OCI-LY7 (cell line): Measurements from ENCODE around the gene IL1A. TPM values are rescaled to one million over a fixed set of nuclear protein-coding genes. Genes with fewer than 3 reads are reported as not detected.

Experiments used
- BruUV-seq: library from RNA; stranded (reverse); fragments of 400-500 nt; replicated peaks from 2 replicates; lab custom pipeline; 2021; lab: Mats Ljungman, UMichigan
- CTCF ChIA-PET: fragments of 300-600 bp; sonication (Branson Sonifier 250); formaldehyde crosslinking; loops from one replicate; lab custom pipeline; 2022; ENCODE audit warnings: antibody characterized with exemption; ENCODE audit not compliant: unreplicated experiment; lab: Charles Lee
- POLR2A ChIA-PET: fragments of 300-600 bp; sonication (Branson Sonifier 250); formaldehyde crosslinking; loops from one replicate; lab custom pipeline; 2022; ENCODE audit warnings: antibody characterized with exemption; lab: Charles Lee
- DNase-seq: peaks from one replicate; pipeline ENCODE4 v3.0.0-alpha.2; 2015; ENCODE audit warnings: low spot score
- H2AFZ ChIP-seq: fragments of 200-600 bp; sonication (generic), shearing (Covaris generic); 2 replicates; pipeline ENCODE4 v1.6.1; 2014; ENCODE audit warnings: mild to moderate bottlenecking, antibody characterized with exemption, low read length, moderate library complexity
- H3K27ac ChIP-seq: fragments of 200-600 bp; sonication (generic); 2 replicates; pipeline ENCODE4 v1.5.1; 2014; ENCODE audit warnings: mixed run types, low read depth, mild to moderate bottlenecking, moderate library complexity, low read length, inconsistent platforms; ENCODE audit not compliant: poor library complexity, severe bottlenecking
- H3K36me3 ChIP-seq: fragments of 200-600 bp; sonication (generic); 2 replicates; pipeline ENCODE4 v1.6.1; 2014; ENCODE audit warnings: mild to moderate bottlenecking, antibody characterized with exemption, low read length, moderate library complexity, mixed read lengths; ENCODE audit not compliant: insufficient read depth
- H3K4me1 ChIP-seq: fragments of 200-600 bp; sonication (generic); 2 replicates; pipeline ENCODE4 v1.5.1; 2014; ENCODE audit warnings: mild to moderate bottlenecking, low read length; ENCODE audit not compliant: insufficient read depth, poor library complexity, severe bottlenecking
- H3K4me2 ChIP-seq: fragments of 200-600 bp; sonication (generic); 2 replicates; pipeline ENCODE4 v1.6.1; 2014; ENCODE audit warnings: mild to moderate bottlenecking, low read length
- H3K4me3 ChIP-seq: fragments of 200-600 bp; sonication (generic); 2 replicates; pipeline ENCODE4 v1.5.1; 2014; ENCODE audit warnings: mild to moderate bottlenecking, low read depth, low read length; ENCODE audit not compliant: poor library complexity, severe bottlenecking
- H3K79me2 ChIP-seq: fragments of 200-600 bp; sonication (generic); 2 replicates; pipeline ENCODE4 v1.6.1; 2016; ENCODE audit warnings: low read depth, mild to moderate bottlenecking, low read length, moderate library complexity, mixed read lengths; ENCODE audit not compliant: insufficient read depth
- H3K9me2 ChIP-seq: fragments of 200-600 bp; sonication (generic); 2 replicates; pipeline ENCODE4 v1.6.1; 2016; ENCODE audit warnings: mild to moderate bottlenecking, low read length, mixed read lengths; ENCODE audit not compliant: insufficient read depth
- H3K9me3 ChIP-seq: fragments of 200-600 bp; sonication (generic); 2 replicates; pipeline ENCODE4 v1.6.1; 2014; ENCODE audit warnings: mild to moderate bottlenecking, mixed run types, low read length, mixed read lengths
- H4K20me1 ChIP-seq: fragments of 200-600 bp; sonication (generic); 2 replicates; pipeline ENCODE4 v1.6.1; 2014; ENCODE audit warnings: mild to moderate bottlenecking, antibody characterized with exemption, low read length, moderate library complexity, mixed read lengths; ENCODE audit not compliant: insufficient read depth
- CTCF ChIP-seq: fragments of 200-600 bp; sonication (generic); conservative IDR thresholded peaks from 2 replicates; pipeline ENCODE4 v1.5.1; 2014; ENCODE audit warnings: mild to moderate bottlenecking, antibody characterized with exemption, low read length, moderate library complexity, mixed read lengths
- EZH2phosphoT487 ChIP-seq: fragments of 200-600 bp; sonication (generic); IDR thresholded peaks from 2 replicates; pipeline ENCODE4 v1.6.1; 2018; ENCODE audit warnings: low read depth, borderline replicate concordance, mild to moderate bottlenecking, mixed run types, antibody characterized with exemption, low read length, moderate library complexity, mixed read lengths
- intact Hi-C: fragments of 100-400 bp; cut with micrococcal nuclease; formaldehyde crosslinking; loops from one replicate; pipeline ENCODE4 v1.10.0; 2022; ENCODE audit not compliant: unreplicated experiment
- total RNA-seq, 2 experiments: library from RNA; depleted of rRNA in 1 of 2; stranded (reverse); fragments of >200 nt in 1 of 2; shearing (Covaris generic) in 1 of 2; gene quantifications; 2 replicates each; pipeline ENCODE4 v1.2.3, GENCODE V29; 2014 to 2022

IL1A gene
- total RNA-seq, 2 experiments from 2014 or later, result not detected

GRCh38 chr2:112792419-112792818 is 8.1 kb upstream of the IL1A start:
- Histone ChIP-seq H4K20me1 (no peaks in the 10 kb centered on the region), H3K4me1 (peaks cover 14% of the 10 kb centered on the region), H3K9me3 (no peaks in the 10 kb centered on the region), H3K4me3 (no peak overlapping the region), H3K9me2 (no peaks in the 10 kb centered on the region), H3K36me3 (no peaks in the 10 kb centered on the region), H3K4me2 (no peak overlapping the region), H2AFZ (no peak overlapping the region), H3K79me2 (no peaks in the 10 kb centered on the region), H3K27ac (no peak overlapping the region)
- ChIA-PET CTCF (no interaction called here), POLR2A (no interaction called here)
- BruUV-seq, result no TSS peak
- no peak for DNase-seq
- intact Hi-C loops, result no loop called here
- TF ChIP-seq EZH2phosphoT487 (no peak), CTCF (no peak)

- no peak for DNase-seq
- TF ChIP-seq CTCF (no peak), EZH2phosphoT487 (no peak)
- Histone ChIP-seq H3K4me3 (no peak overlapping the region), H3K79me2 (no peaks in the 10 kb centered on the region), H3K36me3 (no peaks in the 10 kb centered on the region), H2AFZ (no peak overlapping the region), H4K20me1 (no peaks in the 10 kb centered on the region), H3K9me2 (no peaks in the 10 kb centered on the region), H3K4me2 (no peak overlapping the region), H3K27ac (no peak overlapping the region), H3K4me1 (peaks cover 14% of the 10 kb centered on the region), H3K9me3 (no peaks in the 10 kb centered on the region)
- ChIA-PET CTCF (no interaction called here), POLR2A (interaction anchor here (0.7 kb wide), 1 partner anchor 309 kb away, joined by 4 read pairs; no protein-coding TSS in a partner anchor)
- BruUV-seq, result no TSS peak
- intact Hi-C loops, result no loop called here
Measured at GRCh38 chr2:112791693-112792230, 7.5 kb upstream of the IL1A start.

- H3K9me2 ChIP-seq, result no peaks in the 10 kb centered on the region
- no peak for DNase-seq
- H3K36me3 ChIP-seq, result no peaks in the 10 kb centered on the region
- no peak overlapping the region for H2AFZ ChIP-seq
- BruUV-seq, result no TSS peak
- H3K4me3 ChIP-seq, result no peak overlapping the region
- H3K79me2 ChIP-seq, result no peaks in the 10 kb centered on the region
- peaks cover 14% of the 10 kb centered on the region for H3K4me1 ChIP-seq
- no peak for TF ChIP-seq CTCF
- no peaks in the 10 kb centered on the region for H4K20me1 ChIP-seq
- H3K9me3 ChIP-seq, result no peaks in the 10 kb centered on the region
- no peak overlapping the region for H3K27ac ChIP-seq
- intact Hi-C loops, result no loop called here
- no peak overlapping the region for H3K4me2 ChIP-seq
- CTCF ChIA-PET, result no interaction called here
- POLR2A ChIA-PET, result interaction anchor here (0.6 to 0.7 kb wide), 3 partner anchors 70 to 311 kb away, joined by 3 to 4 read pairs (median 4); partner anchors contain the start of gene NT5DC4
Measured at GRCh38 chr2:112791019-112791418, 6.7 kb upstream of the IL1A start.
